K562 (cell line): Measurements from ENCODE around the gene ABI2. TPM values are rescaled to one million over a fixed set of nuclear protein-coding genes. Genes with fewer than 3 reads are reported as not detected.

Experiments used
- ATAC-seq: fragments of 200-7000 bp; cut with Tn5 transposase; 3 replicates; pipeline ENCODE4 v1.9.1; 2020; ENCODE audit warnings: moderate library complexity
- BruUV-seq: library from RNA; stranded (reverse); fragments of 400-500 nt; replicated peaks from 2 replicates; lab custom pipeline; 2021; lab: Mats Ljungman, UMichigan
- CTCF ChIA-PET: fragments of 300-600 bp; formaldehyde crosslinking; extraction: SDS; loops from one replicate; lab custom pipeline; 2021; ENCODE audit warnings: low intra/inter-chr PET ratio; lab: Yijun Ruan, JAX
- POLR2A ChIA-PET: fragments of 300-600, 350-650 bp; sonication (Branson Sonifier 250); formaldehyde crosslinking; extraction: SDS; loops from one replicate; lab custom pipeline; 2021; ENCODE audit warnings: antibody characterized with exemption, inconsistent platforms; lab: Yijun Ruan, JAX
- DNase-seq, 4 experiments: peaks; one replicate each; pipeline versions ENCODE4 v3.0.0 to v3.0.0-alpha.2; 2011 to 2018; ENCODE audit warnings: low spot score in 3 of 4, mixed read lengths in 3 of 4; ENCODE audit errors: extremely low read depth in 1 of 4
- FAIRE-seq: peaks from 2 replicates; lab custom pipeline; 2011; peaks lifted over from hg19 to GRCh38; lab: Jason Lieb, UNC
- H2AFZ ChIP-seq: 2 replicates; pipeline ENCODE4 v1.6.0; 2011; ENCODE audit warnings: low read depth, low read length, control low read depth, inconsistent platforms
- H3K27ac ChIP-seq: fragments of 200-600 bp; 3 replicates; pipeline ENCODE4 v1.8.0; 2011; ENCODE audit warnings: low read depth, mild to moderate bottlenecking, control low read depth, inconsistent platforms, low read length, moderate library complexity, mixed read lengths; ENCODE audit errors: extremely low read depth
- H3K27me3 ChIP-seq, 2 experiments: fragments of 300-600 bp in 1 of 2; 2 replicates in 1 of 2; 3 replicates in 1 of 2; pipeline versions ENCODE4 v1.6.0 to v1.8.0; 2011; ENCODE audit warnings: inconsistent platforms in 2 of 2, low read length in 2 of 2, mild to moderate bottlenecking in 1 of 2, mixed read lengths in 1 of 2, moderate library complexity in 1 of 2; ENCODE audit not compliant: control insufficient read depth in 2 of 2, insufficient read depth in 2 of 2
- H3K36me3 ChIP-seq: fragments of 300-600 bp; 3 replicates; pipeline ENCODE4 v1.8.0; 2011; ENCODE audit warnings: mild to moderate bottlenecking, low read length, inconsistent platforms; ENCODE audit not compliant: control insufficient read depth, insufficient read depth
- H3K4me1 ChIP-seq, 2 experiments: fragments of 200-600 bp in 1 of 2; replicated peaks in 1 of 2; 2 replicates in 1 of 2; 3 replicates in 1 of 2; pipeline versions ENCODE4 v1.5.1 to v1.8.0; 2011; ENCODE audit warnings: inconsistent platforms in 2 of 2, low read length in 2 of 2, mild to moderate bottlenecking in 1 of 2, mixed read lengths in 1 of 2, moderate library complexity in 1 of 2; ENCODE audit not compliant: control insufficient read depth in 2 of 2, insufficient read depth in 2 of 2
- H3K4me2 ChIP-seq: 2 replicates; pipeline ENCODE4 v1.6.1; 2011; ENCODE audit warnings: low read length, control low read depth, inconsistent platforms, mixed read lengths; ENCODE audit not compliant: insufficient read depth
- H3K4me3 ChIP-seq: fragments of 200-600 bp; sonication (generic), shearing (Covaris generic); 2 replicates; pipeline ENCODE4 v1.5.1; 2016; ENCODE audit warnings: control low read depth, inconsistent platforms
- H3K79me2 ChIP-seq: fragments of 200-600 bp; 3 replicates; pipeline ENCODE4 v1.8.0; 2011; ENCODE audit warnings: low read length, inconsistent platforms; ENCODE audit not compliant: control insufficient read depth, insufficient read depth
- H3K9ac ChIP-seq, 2 experiments: 2 replicates each; pipeline versions ENCODE4 v1.6.0 to v1.6.1; 2011; ENCODE audit warnings: low read depth in 2 of 2, low read length in 2 of 2, control low read depth in 1 of 2, inconsistent platforms in 1 of 2, mild to moderate bottlenecking in 1 of 2, mixed read lengths in 1 of 2; ENCODE audit not compliant: insufficient read depth in 1 of 2
- H3K9me1 ChIP-seq: one replicate; pipeline ENCODE4 v1.6.0; 2011; ENCODE audit warnings: inconsistent platforms, mild to moderate bottlenecking, low read length, moderate library complexity; ENCODE audit not compliant: control insufficient read depth, insufficient read depth
- H3K9me3 ChIP-seq: replicated peaks from 2 replicates; pipeline ENCODE4 v1.5.1; 2011; ENCODE audit warnings: low read depth, low read length, inconsistent platforms; ENCODE audit not compliant: control insufficient read depth, insufficient read depth
- H4K20me1 ChIP-seq: replicated peaks from 2 replicates; pipeline ENCODE4 v1.6.1; 2011; ENCODE audit warnings: low read length, inconsistent platforms, mixed read lengths; ENCODE audit not compliant: control insufficient read depth, insufficient read depth
- ASH1L ChIP-seq: fragments of 450-650 bp; IDR thresholded peaks from 2 replicates; pipeline ENCODE4 v1.6.1; 2018; ENCODE audit warnings: borderline replicate concordance, mild to moderate bottlenecking, low read depth; ENCODE audit not compliant: partially characterized antibody
- CEBPB ChIP-seq: fragments of 450-650 bp; IDR thresholded peaks from 2 replicates; pipeline ENCODE4 v1.6.1; 2016; ENCODE audit warnings: missing genetic modification characterization, missing compliant biosample characterization
- ETV6 ChIP-seq, 3 experiments: fragments of 150-350 bp in 1 of 3; sonication (generic) in 1 of 3; formaldehyde crosslinking in 1 of 3; IDR thresholded peaks; 2 replicates each; pipeline versions ENCODE4 v1.6.1 to v1.8.0; 2014 to 2022; ENCODE audit warnings: borderline replicate concordance in 2 of 3, low read depth in 2 of 3, antibody characterized with exemption in 1 of 3, low read length in 1 of 3, mild to moderate bottlenecking in 1 of 3, missing genetic modification reagents in 1 of 3
- KLF13 ChIP-seq: fragments of 450-650 bp; IDR thresholded peaks from 2 replicates; pipeline ENCODE4 v1.6.1; 2016; ENCODE audit warnings: missing genetic modification characterization, low read depth, mild to moderate bottlenecking, missing compliant biosample characterization, moderate library complexity, borderline replicate concordance
- MYBL2 ChIP-seq, 2 experiments: fragments of 450-650 bp in 1 of 2; sonication (generic) in 1 of 2; formaldehyde crosslinking in 1 of 2; IDR thresholded peaks; 2 replicates each; pipeline versions ENCODE4 v1.6.1 to v1.8.1; 2017 to 2022; ENCODE audit warnings: borderline replicate concordance in 1 of 2, inconsistent platforms in 1 of 2, low read depth in 1 of 2, mild to moderate bottlenecking in 1 of 2, missing genetic modification reagents in 1 of 2, moderate library complexity in 1 of 2
- OTX1 ChIP-seq: fragments of 450-650 bp; formaldehyde crosslinking; IDR thresholded peaks from 2 replicates; pipeline ENCODE4 v1.4.0; 2022; ENCODE audit warnings: mild to moderate bottlenecking
- ZNF121 ChIP-seq: sonication (generic); formaldehyde crosslinking; conservative IDR thresholded peaks from 2 replicates; pipeline ENCODE4 v1.8.0; 2022; ENCODE audit warnings: missing genetic modification reagents
- ZNF584 ChIP-seq: fragments of 200-800 bp; sonication (Bioruptor generic); IDR thresholded peaks from 2 replicates; pipeline ENCODE4 v1.6.1; 2016; ENCODE audit warnings: low read depth, mild to moderate bottlenecking, missing genetic modification characterization, missing compliant biosample characterization
- in situ Hi-C: fragments of 300-500 bp; cut with MboI; formaldehyde crosslinking; loops from 4 replicates; pipeline ENCODE4 v1.15.0; 2018; ENCODE audit warnings: inconsistent platforms, mixed read lengths
- intact Hi-C: fragments of 100-400 bp; cut with micrococcal nuclease; formaldehyde crosslinking; loops from 2 replicates; pipeline ENCODE4 v1.14.2; 2022
- polyA plus RNA-seq, 8 experiments: library from polyadenylated mRNA; depleted of rRNA in 4 of 8; stranded (reverse) in 5 of 8; unstranded in 3 of 8; fragments of >200 nt; fragmentation: Nextera tagmentation in 2 of 8; fragmentation: Illumina TruSeq in 1 of 8; extraction: Ambion mirVana in 2 of 8; extraction: Trizol in 1 of 8; gene quantifications; 2 replicates each; pipeline versions ENCODE4 v1.2.1 to v1.2.3, GENCODE V29; 2011 to 2014; ENCODE audit warnings: inconsistent platforms in 1 of 8, missing spikeins in 1 of 8
- total RNA-seq, 7 experiments: library from RNA; depleted of rRNA in 6 of 7; stranded (reverse); fragments of >200 nt in 6 of 7; fragmentation: Illumina TruSeq in 2 of 7; extraction: Trizol in 2 of 7; gene quantifications; 2 replicates each; pipeline versions ENCODE4 v1.2.1 to v1.2.3, GENCODE V29; 2011 to 2021; ENCODE audit warnings: low replicate concordance in 1 of 7

ABI2 gene
- total and polyA plus RNA-seq, 9 of the 15 experiments (the other 6 are each of a cell fraction or from before 2014, with no cell fraction given), result 5.3 to 24.3 (median 12.2) TPM

DNA sequence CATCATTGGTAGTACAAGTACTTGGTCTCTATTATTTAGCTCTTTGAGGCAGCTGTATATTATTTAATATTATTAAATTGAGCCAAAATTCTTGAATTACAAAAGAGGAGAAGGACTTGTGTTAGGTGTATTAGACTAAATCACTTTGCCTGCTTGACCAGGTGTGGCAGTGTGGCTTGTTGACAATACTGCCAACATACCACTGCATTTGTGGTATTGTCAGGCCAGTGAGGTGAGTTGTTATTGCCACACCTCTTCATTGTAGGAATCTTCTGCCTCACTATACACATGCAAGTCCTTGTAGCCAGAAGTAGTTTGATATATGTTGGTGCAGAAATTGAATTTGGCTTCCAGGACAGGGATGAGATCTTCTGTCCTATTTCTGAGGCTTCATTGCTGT lies 48.9 kb upstream of the ABI2 start:
- in situ Hi-C loops (no loop called here), intact Hi-C loops (no loop called here)
- Histone ChIP-seq H3K4me1 (no peaks in the 10 kb centered on the region), H4K20me1 (no peaks in the 10 kb centered on the region), H3K4me3 (no peak overlapping the region), H2AFZ (no peak overlapping the region), H3K9ac (no peak overlapping the region), H3K79me2 (no peaks in the 10 kb centered on the region), H3K27ac (no peak overlapping the region), H3K27me3 (no peaks in the 10 kb centered on the region), H3K4me2 (no peak overlapping the region), H3K9me3 (no peaks in the 10 kb centered on the region), H3K9me1 (no peaks in the 10 kb centered on the region), H3K36me3 (peaks cover 29% of the 10 kb centered on the region; the same call in 2 of the 3 replicates)
- ATAC-seq (no peak), DNase-seq (no peak), FAIRE-seq (no peak)
- BruUV-seq, result no TSS peak
- POLR2A ChIA-PET, result no interaction called here
- TF ChIP-seq ZNF121, result no peak
- TF ChIP-seq CEBPB (tag), result no peak
- no peak for TF ChIP-seq MYBL2 (IDR thresholded peaks at IDR 0.05; ENCODE audit: low read depth)
- TF ChIP-seq MYBL2 (CRISPR knock-in tag; IDR thresholded peaks at IDR 0.05; ENCODE audit: borderline replicate concordance), result no peak
- TF ChIP-seq ETV6 (IDR thresholded peaks at IDR 0.05; ENCODE audit: borderline replicate concordance in 1 of 2, low read depth in 2 of 2, low read length in 1 of 2), result no peak
- no peak for TF ChIP-seq ETV6 (CRISPR knock-in tag; IDR thresholded peaks at IDR 0.05; ENCODE audit: borderline replicate concordance)
- no peak for TF ChIP-seq KLF13 (tag)
- TF ChIP-seq ASH1L, result no peak
- no peak for TF ChIP-seq OTX1 (CRISPR knock-in tag)
- TF ChIP-seq ZNF584 (CRISPR knock-in tag), result no peak
- CTCF ChIA-PET, result no interaction called here
